IPS DF 6.9 (cell line): ENCODE measurements around the gene EYA3.
A peak's percentile ranks its signal among the peaks of the same experiment; 100 is the strongest.

Source experiments
- DNase-seq: peaks from one replicate; pipeline ENCODE4 v3.0.0-alpha.2; 2013; ENCODE audit warnings: low read depth, low spot score
- H3K27ac ChIP-seq: one replicate; pipeline ENCODE4 v1.5.1; 2013; ENCODE audit warnings: low read length, control low read depth
- H3K27me3 ChIP-seq: 2 replicates; pipeline ENCODE4 v1.6.1; 2013; ENCODE audit warnings: mild to moderate bottlenecking, low read length; ENCODE audit not compliant: control insufficient read depth, insufficient read depth
- H3K36me3 ChIP-seq: 2 replicates; pipeline ENCODE4 v1.6.1; 2013; ENCODE audit warnings: low read length; ENCODE audit not compliant: control insufficient read depth, insufficient read depth
- H3K4me1 ChIP-seq: 2 replicates; pipeline ENCODE4 v1.6.1; 2013; ENCODE audit warnings: low read length; ENCODE audit not compliant: control insufficient read depth, insufficient read depth
- H3K4me3 ChIP-seq: 2 replicates; pipeline ENCODE4 v1.5.1; 2013; ENCODE audit warnings: mild to moderate bottlenecking, low read length
- H3K9me3 ChIP-seq: 2 replicates; pipeline ENCODE4 v1.6.1; 2013; ENCODE audit warnings: low read length, inconsistent platforms; ENCODE audit not compliant: control insufficient read depth, insufficient read depth
- WGBS: extraction: QIAGEN DNeasy Blood & Tissue Kit; methylation state at CpG from one replicate; pipeline ENCODE4 v1.1.7; 2013; ENCODE audit warnings: mixed read lengths, missing lambda C conversion rate; ENCODE audit not compliant: insufficient read length, insufficient coverage; 5-methylcytosine and 5-hydroxymethylcytosine counted together

The EYA3 gene

GRCh38 chr1:27967884-27968466, 120.4 kb downstream of the EYA3 start:
- H3K27ac ChIP-seq = no peak overlapping the region
- no CpG with 5 or more reads among the region's 4 CpGs for WGBS
- no peak for DNase-seq
- no peaks in the 10 kb centered on the region for H3K9me3 ChIP-seq
- peaks cover 7% of the 10 kb centered on the region; the same call in 1 of the 2 replicates for H3K36me3 ChIP-seq
- no peak overlapping the region for H3K4me3 ChIP-seq
- H3K27me3 ChIP-seq = no peaks in the 10 kb centered on the region
- no peaks in the 10 kb centered on the region for H3K4me1 ChIP-seq

- Histone ChIP-seq H3K27me3 (no peaks in the 10 kb centered on the region), H3K4me3 (no peak overlapping the region), H3K36me3 (peaks cover 7% of the 10 kb centered on the region; the same call in 1 of the 2 replicates), H3K4me1 (no peaks in the 10 kb centered on the region), H3K27ac (no peak overlapping the region), H3K9me3 (no peaks in the 10 kb centered on the region)
- no CpG with 5 or more reads among the region's 12 CpGs for WGBS
- DNase-seq = no peak
Measured at GRCh38 chr1:27967106-27967883, 121.1 kb downstream of the EYA3 start.

GRCh38 chr1:27966402-27967105, 121.9 kb downstream of the EYA3 start:
- no peaks in the 10 kb centered on the region for H3K4me1 ChIP-seq
- H3K9me3 ChIP-seq = no peaks in the 10 kb centered on the region
- no peak for DNase-seq
- no CpG with 5 or more reads among the region's 24 CpGs for WGBS
- H3K27ac ChIP-seq = no peak overlapping the region
- no peak overlapping the region for H3K4me3 ChIP-seq
- no peaks in the 10 kb centered on the region for H3K27me3 ChIP-seq
- peaks cover 7% of the 10 kb centered on the region; the same call in 1 of the 2 replicates for H3K36me3 ChIP-seq

GRCh38 chr1:27963393-27963792, 125.0 kb downstream of the EYA3 start:
- H3K27ac ChIP-seq = no peak overlapping the region
- no CpG with 5 or more reads among the region's 11 CpGs for WGBS
- no peak for DNase-seq
- no peak overlapping the region for H3K4me3 ChIP-seq
- no peaks in the 10 kb centered on the region for H3K27me3 ChIP-seq
- peaks cover 10% of the 10 kb centered on the region for H3K36me3 ChIP-seq
- H3K4me1 ChIP-seq = 0 out of 2 replicates have a peak, but pooled peaks cover 5% of the 10 kb centered on the region
- H3K9me3 ChIP-seq = no peaks in the 10 kb centered on the region

- Histone ChIP-seq H3K4me1 (0 out of 2 replicates have a peak, but pooled peaks cover 5% of the 10 kb centered on the region), H3K9me3 (no peaks in the 10 kb centered on the region), H3K36me3 (peaks cover 8% of the 10 kb centered on the region), H3K27ac (no peak overlapping the region), H3K27me3 (no peaks in the 10 kb centered on the region), H3K4me3 (no peak overlapping the region)
- DNase-seq = no peak
- WGBS = no CpG with 5 or more reads among the region's 4 CpGs
Measured at GRCh38 chr1:27961646-27962221, 126.7 kb downstream of the EYA3 start.

- Histone ChIP-seq H3K4me3 (peak overlapping the region; percentile 64; the same call in 1 of the 2 replicates), H3K9me3 (no peaks in the 10 kb centered on the region), H3K36me3 (peaks cover 5% of the 10 kb centered on the region), H3K27me3 (no peaks in the 10 kb centered on the region), H3K4me1 (0 out of 2 replicates have a peak, but pooled peaks cover 5% of the 10 kb centered on the region), H3K27ac (no peak overlapping the region)
- WGBS = no CpG with 5 or more reads among the region's 13 CpGs
- DNase-seq = no peak
Measured at GRCh38 chr1:27960762-27961645, 127.4 kb downstream of the EYA3 start.

GRCh38 chr1:27959792-27960603, 128.4 kb downstream of the EYA3 start, which contains the start of gene XKR8:
Gene XKR8, plus strand, starts transcription at chr1:27959973. Its CDS starts 97 bp downstream, at chr1:27960070.
- H3K4me3 ChIP-seq = peak within 1 kb of the TSS; percentile 64; the same call in 1 of the 2 replicates
- WGBS = no CpG with 5 or more reads among the region's 68 CpGs
- no peak within 1 kb of the TSS for H3K27ac ChIP-seq

GRCh38 chr1:27958513-27958912, 129.9 kb downstream of the EYA3 start:
- no peak overlapping the region for H3K4me3 ChIP-seq
- peaks cover 14% of the 10 kb centered on the region for H3K36me3 ChIP-seq
- no peak overlapping the region for H3K27ac ChIP-seq
- WGBS = no CpG with 5 or more reads among the region's 26 CpGs
- no peak for DNase-seq
- H3K4me1 ChIP-seq = 0 out of 2 replicates have a peak, but pooled peaks cover 5% of the 10 kb centered on the region
- H3K9me3 ChIP-seq = no peaks in the 10 kb centered on the region
- H3K27me3 ChIP-seq = no peaks in the 10 kb centered on the region

More at GRCh38 chr1:27959792-27960603, 128.4 kb downstream of the EYA3 start, which contains the start of gene XKR8:
- DNase-seq = no peak
- H3K27me3 ChIP-seq = no peaks in the 10 kb centered on the region
- peaks cover 7% of the 10 kb centered on the region for H3K36me3 ChIP-seq
- no peaks in the 10 kb centered on the region for H3K9me3 ChIP-seq
- 0 out of 2 replicates have a peak, but pooled peaks cover 5% of the 10 kb centered on the region for H3K4me1 ChIP-seq

GRCh38 chr1:27957655-27958054, 130.8 kb downstream of the EYA3 start:
- no CpG with 5 or more reads among the region's 5 CpGs for WGBS
- H3K4me1 ChIP-seq = 0 out of 2 replicates have a peak, but pooled peaks cover 5% of the 10 kb centered on the region
- no peak overlapping the region for H3K4me3 ChIP-seq
- DNase-seq = no peak
- no peak overlapping the region for H3K27ac ChIP-seq
- H3K27me3 ChIP-seq = no peaks in the 10 kb centered on the region
- no peaks in the 10 kb centered on the region for H3K9me3 ChIP-seq
- H3K36me3 ChIP-seq = peaks cover 14% of the 10 kb centered on the region
